Endothelial cell of umbilical vein (primary cell): Measurements from ENCODE around the gene ZNF813. TPM values are rescaled to one million over a fixed set of nuclear protein-coding genes. Genes with fewer than 3 reads are reported as not detected.
A peak's percentile ranks its signal among the peaks of the same experiment; 100 is the strongest.

Experiments
- BruUV-seq: library from RNA; stranded (reverse); fragments of 400-500 nt; replicated peaks from 2 replicates; lab custom pipeline; 2021; lab: Mats Ljungman, UMichigan
- CTCF ChIA-PET: fragments of 300-600, 350-600 bp; sonication (Branson Sonifier 250); formaldehyde crosslinking; loops from one replicate; lab custom pipeline; 2021; ENCODE audit warnings: antibody characterized with exemption, inconsistent platforms; lab: Charles Lee
- POLR2A ChIA-PET: fragments of 300-600, 350-600 bp; sonication (Branson Sonifier 250); formaldehyde crosslinking; loops from one replicate; lab custom pipeline; 2021; ENCODE audit warnings: antibody characterized with exemption, inconsistent platforms; lab: Charles Lee
- DNase-seq: peaks from one replicate; pipeline ENCODE4 v3.0.0-alpha.2; 2011; ENCODE audit warnings: low read depth, low spot score
- FAIRE-seq: peaks from 2 replicates; lab custom pipeline; 2011; peaks lifted over from hg19 to GRCh38; lab: Jason Lieb, UNC
- H2AFZ ChIP-seq: 2 replicates; pipeline ENCODE4 v1.6.0; 2012; ENCODE audit warnings: low read depth, low read length, control low read depth, inconsistent platforms
- H3K27ac ChIP-seq: 2 replicates; pipeline ENCODE4 v1.5.1; 2011; ENCODE audit warnings: low read depth, mild to moderate bottlenecking, control low read depth, low read length, moderate library complexity; ENCODE audit not compliant: insufficient read depth
- H3K27me3 ChIP-seq, 2 experiments: 2 replicates each; pipeline versions ENCODE4 v1.6.0 to v1.6.1; 2011; ENCODE audit warnings: low read length in 2 of 2, mixed read lengths in 1 of 2; ENCODE audit not compliant: control insufficient read depth in 2 of 2, insufficient read depth in 2 of 2
- H3K36me3 ChIP-seq, 2 experiments: 2 replicates in 1 of 2; 3 replicates in 1 of 2; pipeline ENCODE4 v1.5.1; 2011; ENCODE audit warnings: low read length in 2 of 2, mild to moderate bottlenecking in 1 of 2, moderate library complexity in 1 of 2; ENCODE audit not compliant: control insufficient read depth in 2 of 2, insufficient read depth in 2 of 2; ENCODE audit errors: extremely low read depth in 1 of 2
- H3K4me1 ChIP-seq: 3 replicates; pipeline ENCODE4 v1.5.1; 2011; ENCODE audit warnings: mild to moderate bottlenecking, low read length; ENCODE audit not compliant: control insufficient read depth, insufficient read depth; ENCODE audit errors: extremely low read depth
- H3K4me2 ChIP-seq: 2 replicates; pipeline ENCODE4 v1.6.1; 2011; ENCODE audit warnings: low read length, control low read depth, mixed read lengths; ENCODE audit not compliant: insufficient read depth
- H3K4me3 ChIP-seq, 3 experiments: fragments of 200-600 bp in 1 of 3; sonication (generic), shearing (Covaris generic) in 1 of 3; replicated peaks in 1 of 3; 2 replicates each; pipeline ENCODE4 v1.5.1; 2011 to 2016; ENCODE audit warnings: control low read depth in 3 of 3, low read length in 3 of 3, mild to moderate bottlenecking in 2 of 3, inconsistent platforms in 1 of 3, low read depth in 1 of 3, moderate library complexity in 1 of 3; ENCODE audit not compliant: insufficient read depth in 1 of 3
- H3K79me2 ChIP-seq: 2 replicates; pipeline ENCODE4 v1.6.0; 2012; ENCODE audit warnings: low read length, inconsistent platforms; ENCODE audit not compliant: control insufficient read depth, insufficient read depth
- H3K9ac ChIP-seq: replicated peaks from 2 replicates; pipeline ENCODE3; 2011; ENCODE audit warnings: low read length, control low read depth; ENCODE audit not compliant: insufficient read depth; ENCODE audit errors: extremely low read depth
- H3K9me1 ChIP-seq: replicated peaks from 3 replicates; pipeline ENCODE4 v1.6.0; 2011; ENCODE audit warnings: mild to moderate bottlenecking, low read length; ENCODE audit not compliant: control insufficient read depth, insufficient read depth; ENCODE audit errors: extremely low read depth
- H3K9me3 ChIP-seq: replicated peaks from 2 replicates; pipeline ENCODE4 v1.5.1; 2012; ENCODE audit warnings: low read length, inconsistent platforms; ENCODE audit not compliant: control insufficient read depth, insufficient read depth
- H4K20me1 ChIP-seq: replicated peaks from 2 replicates; pipeline ENCODE3; 2011; ENCODE audit warnings: mild to moderate bottlenecking, low read length; ENCODE audit not compliant: control insufficient read depth, insufficient read depth; ENCODE audit errors: extremely low read depth
- EZH2 ChIP-seq: IDR thresholded peaks from 2 replicates; pipeline ENCODE4 v1.6.1; 2012; ENCODE audit warnings: borderline replicate concordance, low read depth, mild to moderate bottlenecking, moderate library complexity, low read length, inconsistent platforms; ENCODE audit not compliant: severe bottlenecking
- FOS ChIP-seq: IDR thresholded peaks from 2 replicates; pipeline ENCODE4 v1.6.1; 2011; ENCODE audit warnings: mild to moderate bottlenecking, low read length, moderate library complexity, borderline replicate concordance; ENCODE audit not compliant: insufficient read depth
- GATA2 ChIP-seq: IDR thresholded peaks from 2 replicates; pipeline ENCODE4 v1.7.0; 2011; ENCODE audit warnings: low read depth, mild to moderate bottlenecking, moderate library complexity, mixed read lengths, low read length; ENCODE audit not compliant: insufficient read length, insufficient read depth
- JUN ChIP-seq: IDR thresholded peaks from 2 replicates; pipeline ENCODE4 v1.6.1; 2011; ENCODE audit warnings: borderline replicate concordance, low read depth; ENCODE audit not compliant: insufficient read length, insufficient read depth
- MYC ChIP-seq: IDR thresholded peaks from one replicate; pipeline ENCODE4 v1.6.1; 2011; ENCODE audit warnings: mild to moderate bottlenecking, low read depth, low read length
- POLR2A ChIP-seq: IDR thresholded peaks from 2 replicates; pipeline ENCODE4 v1.6.1; 2012; ENCODE audit warnings: low read depth, mild to moderate bottlenecking, control low read depth, low read length
- POLR2AphosphoS5 ChIP-seq: IDR thresholded peaks from 2 replicates; pipeline ENCODE4 v1.6.1; 2012; ENCODE audit warnings: low read depth, mild to moderate bottlenecking, control low read depth, low read length, moderate library complexity; ENCODE audit not compliant: insufficient read depth
- dilution Hi-C: fragments of 300-500 bp; cut with MboI; formaldehyde crosslinking; loops from one replicate; pipeline ENCODE4 v1.15.0; 2019; ENCODE audit warnings: low sequenced_read_pairs; ENCODE audit not compliant: extremely low pct_ligation_motif_present
- intact Hi-C: fragments of 100-400 bp; cut with micrococcal nuclease; formaldehyde crosslinking; loops from one replicate; pipeline ENCODE4 v1.10.0; 2022
- polyA plus RNA-seq, 4 experiments: library from polyadenylated mRNA; depleted of rRNA in 3 of 4; stranded (reverse) in 3 of 4; unstranded in 1 of 4; fragments of >200 nt; gene quantifications; 2 replicates each; pipeline versions ENCODE4 v1.2.1 to v1.2.3, GENCODE V29; 2011 to 2012; ENCODE audit warnings: missing spikeins in 1 of 4
- total RNA-seq: library from RNA; stranded (reverse); gene quantifications from 2 replicates; pipeline ENCODE4 v1.2.3, GENCODE V29; 2021
- TF ChIP-seq, protein P1 (sequence below), 2 donors: IDR thresholded peaks; 1 replicate in 1 of 2; 2 replicates in 1 of 2; pipeline ENCODE4 v1.5.1; 2011; ENCODE audit warnings: low read length in 2 of 2, mild to moderate bottlenecking in 2 of 2, moderate library complexity in 2 of 2, control low read depth in 1 of 2, inconsistent platforms in 1 of 2, low read depth in 1 of 2; ENCODE audit not compliant: insufficient read depth in 1 of 2; ENCODE audit errors: extremely low read depth in 1 of 2

Gene ZNF813
- total and polyA plus RNA-seq, 2 donors (not counting 3 experiments of a cell fraction or from before 2014, with no cell fraction given), result 0.47 to 2.3 TPM

DNA sequence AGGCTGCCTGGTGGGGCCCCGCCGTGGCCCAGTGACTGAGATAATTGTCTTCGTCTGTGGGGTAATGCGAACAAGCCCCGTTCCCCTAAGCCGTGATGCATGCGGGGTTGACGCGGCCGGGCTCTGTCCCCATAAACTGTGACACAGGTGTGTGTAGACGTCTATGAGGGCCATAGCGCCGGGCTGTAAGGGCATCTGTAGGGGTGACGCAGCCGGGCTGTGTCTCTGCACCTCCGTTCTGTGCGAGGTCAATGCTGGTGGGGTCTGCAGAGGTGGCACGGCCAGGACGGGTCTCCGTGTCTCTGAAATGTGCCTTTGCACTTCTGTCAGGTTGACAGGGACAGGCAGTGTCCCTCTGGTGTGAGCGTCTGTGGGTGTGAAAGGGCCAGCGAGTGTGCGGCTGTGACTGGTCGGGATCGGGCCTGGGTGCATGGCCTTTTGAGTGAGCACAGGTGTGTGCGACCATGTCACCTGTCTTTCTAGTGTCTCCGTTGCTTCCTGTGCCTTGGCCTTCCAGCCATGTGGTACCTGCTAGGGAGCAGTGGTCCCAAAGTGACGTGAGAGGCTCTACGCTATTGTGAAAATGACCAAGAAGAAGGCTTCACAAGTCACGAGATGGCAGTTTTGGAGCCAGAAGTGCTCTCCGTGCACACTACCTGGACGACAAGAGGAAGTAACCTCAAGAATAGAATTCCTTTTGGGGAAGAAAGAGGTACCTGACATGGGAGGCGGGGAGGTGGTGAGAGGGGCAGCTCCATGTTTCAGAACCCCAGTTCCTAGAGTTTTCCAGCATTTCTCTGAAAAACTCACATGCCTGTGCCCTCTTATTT is 54.1 kb downstream of the ZNF813 start:
- BruUV-seq, result TSS peak; percentile 18
- Histone ChIP-seq H3K27ac (no peak overlapping the region), H3K79me2 (peaks cover 5% of the 10 kb centered on the region), H3K9ac (peak overlapping the region; percentile 42), H3K4me1 (peaks cover 8% of the 10 kb centered on the region), H4K20me1 (no peaks in the 10 kb centered on the region), H3K4me3 (peak overlapping the region; percentile 63 to 79 (median 77)), H2AFZ (peak overlapping the region; percentile 95), H3K9me1 (no peaks in the 10 kb centered on the region), H3K27me3 (no peaks in the 10 kb centered on the region), H3K36me3 (no peaks in the 10 kb centered on the region), H3K9me3 (no peaks in the 10 kb centered on the region), H3K4me2 (peak overlapping the region; percentile 67)
- ChIA-PET POLR2A (interaction anchor here (0.8 kb wide), 1 partner anchor 679 kb away, joined by 3 read pairs; the partner anchor contains the start of gene RPS9), CTCF (interaction anchor here (1.0 to 1.9 kb wide), 5 partner anchors 10 to 271 kb away, joined by 4 to 8 read pairs (median 4); no protein-coding TSS in a partner anchor)
- TF ChIP-seq POLR2A, result no peak
- no peak for TF ChIP-seq POLR2AphosphoS5
- TF ChIP-seq MYC, result no peak
- no peak for TF ChIP-seq EZH2
- TF ChIP-seq GATA2, result no peak
- TF ChIP-seq JUN, result no peak
- TF ChIP-seq, protein P1, sequence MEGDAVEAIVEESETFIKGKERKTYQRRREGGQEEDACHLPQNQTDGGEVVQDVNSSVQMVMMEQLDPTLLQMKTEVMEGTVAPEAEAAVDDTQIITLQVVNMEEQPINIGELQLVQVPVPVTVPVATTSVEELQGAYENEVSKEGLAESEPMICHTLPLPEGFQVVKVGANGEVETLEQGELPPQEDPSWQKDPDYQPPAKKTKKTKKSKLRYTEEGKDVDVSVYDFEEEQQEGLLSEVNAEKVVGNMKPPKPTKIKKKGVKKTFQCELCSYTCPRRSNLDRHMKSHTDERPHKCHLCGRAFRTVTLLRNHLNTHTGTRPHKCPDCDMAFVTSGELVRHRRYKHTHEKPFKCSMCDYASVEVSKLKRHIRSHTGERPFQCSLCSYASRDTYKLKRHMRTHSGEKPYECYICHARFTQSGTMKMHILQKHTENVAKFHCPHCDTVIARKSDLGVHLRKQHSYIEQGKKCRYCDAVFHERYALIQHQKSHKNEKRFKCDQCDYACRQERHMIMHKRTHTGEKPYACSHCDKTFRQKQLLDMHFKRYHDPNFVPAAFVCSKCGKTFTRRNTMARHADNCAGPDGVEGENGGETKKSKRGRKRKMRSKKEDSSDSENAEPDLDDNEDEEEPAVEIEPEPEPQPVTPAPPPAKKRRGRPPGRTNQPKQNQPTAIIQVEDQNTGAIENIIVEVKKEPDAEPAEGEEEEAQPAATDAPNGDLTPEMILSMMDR (IDR thresholded peaks at IDR 0.05; ENCODE audit: extremely low read depth in 1 of 2, insufficient read depth in 1 of 2, low read depth in 1 of 2, low read length in 2 of 2), result no peak
- no peak for TF ChIP-seq FOS
- intact Hi-C loops, result loop anchor here (2.0 kb wide), 1 partner anchor 91 kb away; the partner anchor contains the start of gene ZNF761
- FAIRE-seq (peak; percentile 28), DNase-seq (no peak)
- dilution Hi-C loops, result no loop called here
